ENCODE results near the gene GALNT18.

DNA sequence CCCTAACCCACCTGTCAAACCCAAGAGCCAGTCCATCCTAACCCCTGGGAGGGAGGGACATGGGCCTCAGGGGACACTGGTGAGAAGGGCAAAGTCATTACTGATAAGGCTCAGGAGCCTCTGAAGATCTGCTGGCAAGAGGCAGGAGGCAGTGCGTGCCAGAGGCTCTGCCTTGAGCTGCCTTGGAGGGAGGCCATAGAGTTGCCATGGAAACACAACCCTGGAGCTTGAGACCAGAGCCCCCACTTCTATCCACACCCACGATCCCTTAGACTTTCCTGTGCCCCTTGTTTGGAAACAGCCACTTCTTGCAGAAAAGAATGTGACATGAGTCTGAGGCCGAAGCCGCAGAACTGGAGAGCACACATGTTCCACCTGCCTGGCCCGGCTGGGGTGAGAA is 179.0 kb downstream of the GALNT18 start:
- no peak for TF ChIP-seq POLR2A (IDR thresholded peaks at IDR 0.05)
- TF ChIP-seq CTCF (IDR thresholded peaks at IDR 0.05) = no peak
